HG03432 (cell line): ENCODE results near the gene CDK11A.
"Not testable (repeated sequence)": the region's sequence is repeated elsewhere in the genome, so short reads cannot be mapped to it uniquely, and the experiment has no call there.

Experiments used
- ATAC-seq: cut with Tn5 transposase; IDR thresholded peaks from one replicate; pipeline ENCODE4 v1.9.1; 2021; ENCODE audit warnings: mild to moderate bottlenecking, moderate library complexity; ENCODE audit not compliant: unreplicated experiment

CDK11A gene

DNA sequence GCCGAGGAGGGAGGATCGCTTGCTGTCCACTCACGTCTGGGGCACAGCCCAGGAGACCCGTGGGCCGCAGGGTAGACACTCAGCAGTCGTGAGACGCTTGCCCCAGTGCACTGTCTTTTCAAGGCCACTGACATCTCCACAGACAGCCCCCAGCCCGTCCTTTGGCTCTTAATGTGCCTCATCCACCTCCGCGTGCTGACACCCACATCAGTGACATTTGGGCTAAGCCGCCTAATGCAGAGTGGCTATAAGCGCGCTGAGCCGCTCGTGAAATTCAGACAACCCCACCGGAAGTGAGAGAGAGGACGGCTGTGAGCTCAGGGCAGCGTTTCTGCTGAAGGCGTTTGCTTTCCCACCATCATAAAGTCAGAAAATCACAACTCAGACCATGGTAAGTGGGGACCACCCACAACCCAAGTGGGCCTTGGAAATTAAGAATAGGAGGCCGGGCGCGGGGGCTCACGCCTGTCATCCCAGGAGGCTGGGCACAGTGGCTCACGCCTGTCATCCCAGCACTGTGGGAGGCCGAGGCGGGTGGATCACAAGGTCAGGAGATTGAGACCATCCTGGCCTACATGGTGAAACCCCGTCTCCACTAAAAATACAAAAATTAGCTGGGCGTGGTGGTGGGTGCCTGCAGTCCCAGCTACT, 40.0 kb downstream of the CDK11A start:
- ATAC-seq: no peak

DNA sequence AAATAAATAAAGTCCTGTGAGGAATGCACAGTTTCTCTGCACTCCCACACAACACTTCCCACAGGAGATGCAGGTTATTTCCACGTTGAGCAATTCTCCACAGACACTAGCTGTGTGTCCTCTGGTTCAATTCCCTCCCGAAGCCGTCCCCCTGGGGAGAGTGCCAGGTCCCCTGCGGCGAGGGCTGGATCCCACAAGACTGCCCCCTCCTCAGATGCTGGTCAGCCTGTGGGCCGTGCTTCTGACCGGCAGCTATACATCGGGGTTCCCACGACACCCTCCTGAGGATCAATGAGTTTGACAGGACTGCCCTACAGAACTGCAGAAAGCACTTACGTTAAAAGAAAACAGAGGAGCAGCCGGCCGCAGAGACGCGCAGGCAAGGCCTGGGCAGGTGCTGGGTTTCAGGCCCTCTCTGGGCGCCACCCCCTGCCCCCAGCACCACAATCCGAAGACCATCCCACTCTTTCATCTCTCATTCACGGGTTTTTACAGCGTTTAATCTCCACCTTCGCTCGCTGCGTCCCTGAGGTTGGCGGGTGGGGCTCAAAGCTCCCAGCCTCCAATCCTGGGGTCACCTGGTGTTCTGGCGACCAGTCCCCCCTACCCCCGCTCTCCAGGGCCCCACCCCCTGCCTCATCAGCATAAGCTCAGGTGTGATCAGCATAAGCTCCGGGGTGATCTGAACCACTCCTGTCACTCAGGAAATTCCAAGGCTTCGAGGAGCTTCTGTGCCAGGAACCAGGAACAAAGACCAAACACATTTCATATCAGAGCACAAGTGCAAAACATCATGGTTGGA, 40.9 kb downstream of the CDK11A start:
- no peak for ATAC-seq

DNA sequence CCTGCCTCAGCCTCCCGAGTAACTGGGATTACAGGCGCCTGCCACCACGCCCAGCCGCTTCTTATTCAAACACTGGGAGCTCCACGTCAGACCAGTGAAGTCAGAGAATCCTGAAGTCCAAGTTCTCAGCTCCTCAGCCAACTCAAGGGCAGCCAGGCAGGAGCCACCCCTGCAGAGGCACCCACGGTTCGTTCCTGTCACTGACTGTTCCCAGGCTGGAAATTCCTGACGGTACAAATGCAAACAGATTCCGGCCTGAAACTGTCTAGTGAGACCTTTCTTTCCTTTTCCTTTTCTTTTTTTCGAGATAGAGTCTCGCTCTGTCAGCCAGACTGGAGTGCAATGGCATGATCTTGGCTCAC, 43.3 kb downstream of the CDK11A start:
- ATAC-seq: no peak

DNA sequence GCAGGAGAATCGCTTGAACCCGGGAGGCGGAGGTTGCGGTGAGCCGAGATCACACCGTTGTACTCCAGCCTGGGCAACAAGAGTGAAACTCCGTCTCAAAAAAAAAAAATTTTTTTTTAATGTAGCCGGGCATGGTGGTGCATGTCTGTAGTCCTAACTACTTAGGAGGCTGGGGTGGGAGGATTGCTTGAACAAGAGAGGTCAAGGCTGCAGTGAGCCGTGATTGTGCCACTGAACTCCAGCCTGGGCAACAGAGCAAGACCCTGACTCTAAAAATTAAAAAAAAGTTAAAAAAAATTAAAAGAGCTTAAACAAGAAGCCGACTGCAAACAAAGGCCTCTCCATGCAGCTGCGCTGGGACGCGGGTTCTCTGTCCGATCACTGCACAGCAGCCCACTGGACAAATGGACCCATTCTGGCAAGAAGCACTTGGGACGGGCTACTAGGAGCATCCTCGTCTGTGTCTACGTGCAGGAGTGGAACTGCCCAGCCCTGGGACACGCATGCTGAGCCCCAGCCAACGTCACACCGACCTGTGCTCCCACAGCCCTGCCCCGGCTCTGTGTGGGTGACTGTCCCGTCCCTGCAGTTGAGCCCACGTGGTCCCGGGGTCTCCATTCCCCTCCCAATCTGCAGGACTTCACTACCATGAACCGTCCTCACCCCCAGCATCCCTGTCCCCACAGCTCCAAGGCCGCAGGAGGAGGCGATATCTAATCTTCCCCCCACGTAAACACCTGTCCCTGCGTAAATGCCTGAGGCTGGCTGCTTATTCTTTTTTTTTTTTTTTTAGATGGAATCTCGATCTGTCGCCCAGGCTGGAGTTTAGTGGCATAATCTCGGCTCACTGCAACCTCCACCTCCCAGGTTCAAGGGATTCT, 43.9 kb downstream of the CDK11A start:
- no peak for ATAC-seq

DNA sequence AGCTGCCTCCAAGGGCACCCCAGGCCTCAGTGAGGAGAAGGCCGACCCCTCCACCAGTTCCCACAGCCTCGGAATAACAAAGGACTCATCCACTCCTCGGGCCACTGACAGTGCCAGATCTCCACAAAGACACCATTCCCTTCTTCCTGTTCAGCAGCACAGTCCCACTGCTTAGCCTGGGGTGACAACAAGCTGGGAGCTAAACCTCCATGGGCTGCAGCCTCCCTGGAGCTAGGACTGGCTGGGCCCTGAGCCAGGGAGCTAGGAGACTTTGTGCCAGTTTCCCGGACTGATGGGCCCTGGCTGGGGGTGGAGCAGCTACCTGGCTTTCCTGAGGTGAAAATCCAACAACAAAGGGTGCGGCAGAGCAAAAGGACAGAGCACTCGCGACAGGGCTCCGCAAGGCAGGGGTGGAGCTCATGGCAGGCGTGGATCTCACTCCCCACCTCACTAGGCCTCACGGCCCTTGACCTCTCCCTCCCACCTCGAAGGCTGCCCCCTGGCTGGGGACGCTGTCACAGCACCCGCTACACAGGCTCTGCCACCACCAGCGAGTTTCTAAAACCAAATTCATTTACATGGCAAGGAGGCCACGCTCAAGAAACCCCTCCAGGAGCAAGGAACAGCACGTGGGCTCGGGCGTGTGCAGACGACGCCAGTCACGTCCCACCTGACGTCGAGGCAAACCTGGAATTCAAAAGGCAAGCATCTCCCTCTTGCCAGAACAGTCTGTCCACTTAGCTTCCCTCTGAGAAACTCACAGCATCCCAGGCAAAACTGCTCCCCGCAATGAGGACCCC, 45.4 kb downstream of the CDK11A start:
- ATAC-seq: peak; percentile 4

DNA sequence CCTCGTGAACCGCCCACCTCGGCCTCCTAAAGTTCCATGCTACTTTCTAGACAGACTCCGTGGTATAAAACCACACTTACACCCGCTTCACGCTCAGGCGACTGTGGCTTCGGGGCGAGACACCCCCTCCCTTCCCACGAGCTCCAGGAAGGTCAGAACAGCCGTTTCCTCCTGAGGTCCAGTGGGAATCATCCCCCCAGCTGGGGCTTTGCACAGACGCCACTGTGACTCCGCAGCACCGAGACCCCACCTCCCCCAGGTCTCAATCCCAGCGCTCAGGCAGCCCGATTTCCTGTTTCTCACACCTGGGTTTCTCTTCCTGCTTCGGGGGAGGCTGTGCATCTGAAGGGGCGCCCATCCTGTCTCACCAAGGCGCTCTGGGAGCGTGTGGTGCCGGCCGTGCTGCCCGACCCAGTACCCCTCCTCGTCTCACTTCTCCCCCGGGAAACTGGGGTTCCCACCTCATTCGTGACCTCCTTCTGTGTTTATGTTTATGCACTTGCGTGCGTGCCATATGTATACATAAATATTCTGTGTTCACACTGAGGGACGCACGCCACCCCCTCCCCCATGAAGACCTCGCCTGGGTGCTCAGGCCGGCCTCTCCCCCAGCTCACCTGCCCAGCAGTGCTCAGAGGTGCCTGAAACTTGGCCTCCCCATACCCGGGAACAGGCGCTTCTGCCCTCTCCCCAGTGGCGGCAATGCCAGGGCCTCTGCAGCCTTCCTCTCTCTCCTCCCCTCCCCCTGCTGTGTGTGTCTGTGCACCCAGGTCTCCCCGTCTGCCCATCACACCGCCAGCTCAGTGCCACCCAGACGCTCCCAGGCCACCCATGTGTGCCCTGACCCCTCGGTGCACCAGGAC, 46.2 kb downstream of the CDK11A start:
- ATAC-seq: peak; percentile 68

DNA sequence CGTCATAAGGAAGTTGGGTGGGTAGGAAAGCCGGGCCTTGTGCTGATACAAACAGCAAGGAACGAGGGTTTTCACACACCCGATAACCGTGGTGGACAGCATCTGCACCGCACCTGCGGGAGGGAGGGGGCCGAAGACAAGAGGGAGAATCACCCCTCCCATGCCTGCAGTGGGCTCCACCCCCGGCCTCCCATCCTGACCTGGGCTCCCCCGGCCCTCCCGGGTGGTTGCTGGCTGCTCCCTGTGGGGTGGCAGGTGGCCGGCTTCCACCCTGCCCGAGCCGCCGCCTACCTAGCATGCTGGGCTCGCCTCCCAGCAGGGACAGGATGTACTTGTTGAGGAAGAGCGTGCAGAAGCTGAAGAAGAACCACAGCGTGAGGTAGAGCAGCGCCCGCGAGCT, 48.1 kb downstream of the CDK11A start:
- not testable (repeated sequence) for ATAC-seq

DNA sequence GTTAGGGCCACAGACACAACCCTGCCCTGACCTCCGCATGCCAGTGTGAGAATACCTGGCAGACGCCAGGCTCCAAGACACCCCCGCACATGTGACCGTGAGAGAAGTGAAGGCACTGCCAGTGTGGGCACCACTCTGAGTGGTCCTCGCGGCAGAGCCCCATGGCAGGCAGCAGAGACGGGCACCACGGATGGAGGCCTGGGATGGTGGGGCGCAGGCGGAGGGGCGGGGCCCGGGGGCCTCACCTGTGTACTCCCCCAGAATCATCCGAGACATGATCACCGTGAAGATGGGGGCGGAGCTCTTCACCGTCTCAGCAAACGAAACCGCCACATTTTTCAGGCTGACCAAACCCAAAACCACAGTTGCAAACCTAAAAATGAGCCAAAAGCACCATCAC, 48.9 kb downstream of the CDK11A start:
- ATAC-seq: not testable (repeated sequence)

DNA sequence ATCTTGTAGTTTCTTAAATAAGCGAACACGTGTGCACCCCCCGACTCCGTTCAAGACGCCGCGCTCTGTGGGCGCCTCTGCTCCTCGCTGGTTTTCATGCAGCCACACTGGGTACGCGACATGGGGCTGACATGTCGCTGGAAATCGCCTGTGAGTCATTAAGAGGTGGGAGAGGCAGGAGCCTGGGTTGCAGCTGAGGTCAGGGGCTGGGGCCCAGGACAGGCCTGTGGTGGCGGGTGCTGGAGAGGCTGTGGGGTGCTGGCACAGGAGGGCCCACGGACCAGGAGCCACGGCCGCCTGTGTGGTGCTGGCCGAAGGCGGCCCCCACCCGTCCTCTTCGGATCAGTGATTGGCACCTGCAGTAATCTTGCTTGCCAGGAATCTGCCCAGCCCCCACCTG, 49.4 kb downstream of the CDK11A start:
- not testable (repeated sequence) for ATAC-seq

DNA sequence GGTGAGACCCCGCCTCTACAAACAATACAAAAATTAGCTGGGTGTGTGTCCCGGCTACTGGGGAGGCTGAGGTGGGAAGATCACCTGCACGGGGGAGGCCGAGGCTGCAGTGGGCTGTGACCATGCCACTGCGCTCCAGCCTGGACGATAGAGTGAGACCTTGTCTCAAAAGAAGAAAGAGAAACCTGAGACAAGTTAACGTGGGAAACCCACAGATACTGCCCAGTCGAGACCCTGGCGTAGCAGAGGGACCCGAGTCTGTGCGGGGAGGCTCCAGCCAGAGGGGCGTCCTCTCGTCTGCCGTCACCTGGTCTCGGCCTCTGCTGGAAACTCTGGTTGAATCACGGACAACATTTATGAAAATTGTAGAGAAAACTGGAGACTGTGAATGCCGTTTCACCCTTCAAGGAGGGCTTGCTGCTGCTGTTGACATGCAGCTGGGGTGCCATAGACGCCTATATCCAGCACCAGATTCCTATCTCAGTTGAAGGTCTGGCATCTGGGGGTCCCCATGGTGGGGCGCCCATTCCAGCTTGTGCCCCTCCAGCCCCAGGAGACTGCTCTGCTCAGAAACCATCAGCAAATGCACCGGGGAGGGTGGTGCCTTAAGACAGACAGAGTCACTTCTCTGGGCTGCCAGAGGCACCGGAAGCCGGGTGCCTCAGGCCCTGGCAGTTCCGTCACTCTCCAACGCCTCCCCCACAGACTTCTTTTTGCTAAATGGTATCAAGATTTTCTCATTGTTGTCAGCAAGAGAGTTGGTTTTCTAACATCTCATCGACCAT, 51.8 kb downstream of the CDK11A start:
- ATAC-seq: no peak

DNA sequence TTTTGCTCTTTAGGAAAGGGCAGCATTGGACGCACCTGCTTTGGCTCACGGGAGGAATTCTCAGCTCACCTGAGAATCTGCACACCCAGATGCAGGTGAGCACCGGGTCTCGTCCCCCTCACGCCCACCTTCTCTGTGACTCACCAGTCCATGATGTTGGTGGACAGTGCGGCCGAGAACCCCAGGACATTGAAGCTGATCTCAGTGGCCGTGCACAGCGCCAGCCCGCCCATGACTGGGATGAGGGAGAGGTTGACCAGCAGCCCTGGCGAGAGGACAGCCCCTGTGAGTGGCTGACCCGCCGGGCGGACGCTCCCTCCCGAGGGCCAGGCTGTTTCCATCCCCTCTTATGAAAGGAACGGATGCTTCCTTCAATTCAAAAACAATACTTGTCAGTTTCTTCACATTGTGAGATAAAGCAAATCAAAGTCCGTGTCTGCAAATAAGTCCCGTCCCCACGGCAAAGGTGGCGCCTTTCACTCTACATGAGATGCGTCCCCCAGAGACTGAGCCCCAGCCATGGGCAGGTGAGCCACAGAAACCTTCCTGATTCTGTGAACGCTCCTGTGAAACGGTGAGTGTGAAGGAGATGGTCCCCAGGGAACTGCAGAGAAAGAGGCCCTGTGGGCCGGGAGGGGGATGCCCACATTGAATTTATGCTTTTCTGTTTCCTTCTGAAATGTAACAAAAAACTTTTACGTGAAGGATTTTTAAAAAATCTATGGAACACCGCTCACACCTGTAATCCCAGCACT, 52.6 kb downstream of the CDK11A start:
- ATAC-seq: no peak

DNA sequence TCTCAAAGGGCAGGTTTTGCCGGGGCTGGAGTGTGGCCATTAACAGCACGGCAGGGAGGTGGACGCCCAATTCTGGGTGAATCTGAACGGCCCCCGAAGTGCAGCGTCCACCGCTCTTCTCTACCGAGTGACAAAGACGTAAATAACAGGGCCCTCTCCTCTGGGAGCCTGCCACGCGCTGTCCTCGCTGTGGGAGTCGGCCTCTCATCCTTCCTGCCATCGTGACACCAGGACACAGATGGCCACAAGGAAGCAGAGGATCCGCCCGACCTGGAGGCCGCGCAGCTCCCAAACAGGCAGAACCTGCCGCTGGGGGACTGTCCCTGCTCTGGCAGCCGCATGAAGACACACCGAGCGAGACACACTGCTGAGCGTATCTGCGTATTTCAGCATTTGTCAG, 53.3 kb downstream of the CDK11A start:
- no peak for ATAC-seq

DNA sequence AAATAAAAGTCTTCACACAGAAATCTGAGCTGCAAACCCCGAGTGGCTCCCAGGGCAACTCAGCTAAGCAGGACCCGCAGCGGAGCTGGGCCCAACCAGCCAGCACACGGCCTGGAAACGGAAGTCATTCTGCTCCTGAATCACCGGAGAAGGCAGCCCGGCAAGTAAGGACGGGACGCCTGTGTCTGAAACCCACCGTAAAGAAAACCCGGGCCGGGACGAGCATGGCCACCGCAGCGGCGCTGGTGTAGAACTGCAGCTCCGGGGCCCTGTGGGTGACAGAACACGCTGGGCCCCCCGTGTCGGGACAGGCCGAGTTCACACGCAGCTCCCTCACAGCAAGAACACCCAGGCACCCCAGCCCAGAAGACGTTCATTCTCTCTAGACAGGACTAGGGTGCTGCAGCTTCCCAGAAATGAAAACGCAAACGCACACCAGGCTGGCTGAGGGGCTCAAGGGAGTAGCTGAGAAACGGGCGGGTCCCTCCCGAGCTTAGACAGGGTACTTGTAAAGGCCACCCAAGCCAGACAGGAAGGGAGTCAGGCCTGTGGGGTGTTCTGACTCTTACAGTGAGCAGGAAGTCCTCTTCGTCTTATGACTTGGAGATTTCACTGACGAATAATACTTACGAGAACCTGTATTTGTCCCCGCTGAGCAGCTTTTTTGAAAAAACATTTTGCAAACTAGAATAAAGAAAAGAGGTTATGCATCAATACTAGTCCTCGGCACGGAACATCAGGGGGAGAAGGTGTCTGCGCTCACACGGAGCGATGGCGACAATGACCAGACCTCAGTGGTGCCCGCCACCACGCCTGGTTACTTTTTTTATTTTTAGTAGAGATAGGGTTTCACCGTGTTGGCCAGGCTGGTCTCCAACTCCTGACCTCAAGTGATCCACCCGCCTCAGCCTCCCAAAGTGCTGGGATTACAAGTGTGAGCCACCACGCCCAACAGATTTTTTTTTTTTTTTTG, 54.4 kb downstream of the CDK11A start:
- ATAC-seq: no peak

DNA sequence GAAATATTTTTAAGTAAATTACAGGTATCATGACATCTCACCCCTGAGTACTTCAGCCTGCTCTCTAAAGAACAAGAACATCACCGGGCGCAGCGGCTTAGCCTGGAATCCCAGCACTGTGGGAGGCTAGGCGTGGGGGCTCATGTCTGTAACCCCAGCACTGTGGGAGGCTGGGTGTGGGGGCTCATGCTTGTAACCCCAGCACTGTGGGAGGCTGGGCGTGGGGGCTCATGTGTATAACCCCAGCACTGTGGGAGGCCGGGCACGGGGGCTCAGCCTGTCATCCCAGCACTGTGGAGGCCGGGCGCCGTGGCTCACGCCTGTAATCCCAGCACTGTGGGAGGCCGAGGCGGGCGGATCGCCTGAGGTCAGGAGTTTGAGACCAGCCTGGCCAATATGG, 57.6 kb downstream of the CDK11A start:
- no peak for ATAC-seq

DNA sequence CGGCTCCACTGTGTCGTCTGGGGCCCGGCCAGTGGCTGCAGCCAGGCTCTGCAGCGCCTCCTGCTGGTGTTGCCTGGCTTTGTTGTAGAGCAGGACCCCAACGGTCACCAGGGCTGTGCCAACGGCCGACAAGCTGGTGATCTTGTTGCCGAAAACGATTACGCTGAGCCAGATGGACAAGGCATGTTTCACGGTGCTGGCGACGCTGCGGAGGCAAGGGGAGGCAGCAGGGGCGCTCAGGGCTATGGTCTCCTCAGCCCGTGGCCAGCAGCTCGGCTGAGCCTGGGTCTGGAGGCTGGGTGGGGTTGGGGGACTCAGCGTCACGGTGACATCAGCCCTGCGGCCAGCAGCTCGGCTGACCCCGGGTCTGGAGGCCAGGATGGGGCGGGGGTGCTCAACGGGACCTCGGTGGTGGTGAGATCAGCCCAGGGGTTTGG, 58.3 kb downstream of the CDK11A start:
- no peak for ATAC-seq

DNA sequence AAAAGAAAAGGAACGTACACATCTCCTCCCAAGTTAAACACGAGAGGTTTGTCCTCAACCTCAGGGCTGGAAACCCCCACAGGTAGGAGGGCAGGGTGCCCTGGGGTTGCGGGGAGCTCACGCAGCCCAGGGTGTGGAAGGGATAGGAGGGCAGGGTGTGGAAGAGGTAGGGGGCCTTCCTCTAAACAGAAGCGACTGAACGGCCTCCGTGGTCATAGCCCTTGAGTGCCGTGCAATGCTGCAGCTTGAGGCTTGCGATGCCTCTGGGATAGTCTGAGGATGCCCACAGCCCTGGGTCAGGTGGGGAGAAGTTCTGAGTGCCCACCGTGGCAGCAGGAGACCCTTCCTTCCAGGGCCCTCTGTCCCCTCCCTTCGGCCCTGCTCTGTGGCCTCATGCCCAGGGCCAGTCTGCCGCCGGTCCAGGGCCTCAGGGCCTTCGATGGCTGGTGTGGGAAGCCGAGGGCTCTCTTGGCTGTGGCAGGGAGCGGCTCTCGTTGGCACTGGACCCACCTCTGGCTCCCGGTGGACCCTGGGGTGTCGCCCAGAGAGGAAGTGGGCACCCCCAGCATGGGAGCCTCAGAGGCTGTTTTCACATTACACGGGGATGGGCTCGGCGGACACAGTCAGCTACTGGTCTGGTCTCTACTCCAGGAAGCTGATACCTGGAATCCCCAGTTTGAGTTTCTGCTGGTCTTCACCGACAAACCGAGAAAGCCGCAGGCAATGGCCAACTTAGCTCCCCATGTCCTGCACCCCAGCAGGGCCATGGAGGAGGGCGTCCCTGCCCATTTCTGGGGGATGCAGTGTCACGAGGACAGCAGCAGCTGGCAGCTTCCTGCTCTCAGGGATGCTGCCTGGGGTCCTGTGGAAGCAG, 59.0 kb downstream of the CDK11A start:
- ATAC-seq: no peak
